ENCODE data around the gene GJA4.
"Not testable (repeated sequence)": the region's sequence is repeated elsewhere in the genome, so short reads cannot be mapped to it uniquely, and the experiment has no call there.

Gene GJA4

DNA sequence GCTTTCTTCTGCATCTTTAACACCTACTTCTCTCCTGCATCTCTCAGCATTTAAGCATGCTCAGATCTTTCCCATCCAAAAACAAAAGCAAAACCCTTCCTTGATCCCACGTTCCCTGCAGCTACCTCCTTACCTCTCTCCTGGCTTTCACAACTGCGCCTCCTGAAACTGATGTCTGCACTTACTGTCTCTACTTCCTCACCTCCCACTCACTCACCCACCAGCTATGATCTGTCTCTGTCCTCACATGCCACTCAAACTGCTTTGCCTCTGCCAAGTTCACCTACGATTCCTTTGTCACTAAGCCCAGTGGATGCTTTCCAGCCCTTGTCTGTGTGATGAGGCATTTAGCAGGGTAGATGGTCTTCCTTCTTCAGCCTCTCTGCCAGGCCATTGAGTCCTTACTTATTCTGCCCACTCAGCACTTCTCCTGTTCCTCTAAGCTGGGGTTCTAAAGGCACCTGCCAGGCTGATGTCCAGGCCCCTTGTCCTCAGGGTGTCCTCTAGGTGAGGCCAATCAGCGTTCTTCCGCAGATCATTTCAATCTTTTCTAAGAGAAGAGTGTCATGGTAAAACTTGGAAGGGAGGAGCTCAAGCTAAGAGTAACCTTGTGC lies 21.8 kb upstream of the GJA4 start:
- DNase-seq, result no peak

DNA sequence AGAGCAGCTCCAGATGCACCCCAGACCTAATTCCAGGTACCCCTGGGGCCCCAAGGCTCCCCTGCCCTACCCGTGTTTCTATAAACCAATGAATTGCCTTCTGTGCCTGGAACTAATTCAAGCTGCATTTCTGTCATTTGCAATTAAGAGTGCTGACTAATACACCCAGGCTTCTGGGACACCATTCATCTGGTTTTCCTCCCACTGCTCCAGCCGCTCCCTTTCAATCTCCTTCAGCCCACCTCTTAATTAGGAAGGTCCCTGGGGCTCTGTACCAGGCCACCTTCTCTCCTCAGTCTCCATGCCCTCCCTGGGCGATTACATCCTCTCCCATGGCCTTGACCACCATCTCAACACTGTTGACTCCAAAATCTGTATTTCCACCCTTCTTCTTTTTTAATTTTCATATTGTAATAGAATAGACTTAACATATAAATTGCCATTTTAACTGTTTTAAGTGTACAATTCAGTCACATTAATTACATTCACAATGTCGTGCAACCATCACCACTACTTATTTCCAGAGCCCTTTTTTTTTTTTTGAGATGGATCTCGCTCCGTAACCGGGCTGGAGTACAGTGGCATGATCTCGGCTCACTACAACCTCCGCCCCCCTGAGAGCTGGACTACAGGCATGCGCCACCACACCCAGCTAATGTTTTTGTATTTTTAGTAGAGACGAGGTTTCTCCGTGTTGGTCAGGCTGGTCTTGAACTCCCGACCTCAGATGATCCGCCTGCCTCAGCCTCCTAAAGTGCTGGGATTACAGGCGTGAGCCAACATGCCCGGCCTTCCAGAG lies 21.0 kb upstream of the GJA4 start:
- DNase-seq, result no peak

DNA sequence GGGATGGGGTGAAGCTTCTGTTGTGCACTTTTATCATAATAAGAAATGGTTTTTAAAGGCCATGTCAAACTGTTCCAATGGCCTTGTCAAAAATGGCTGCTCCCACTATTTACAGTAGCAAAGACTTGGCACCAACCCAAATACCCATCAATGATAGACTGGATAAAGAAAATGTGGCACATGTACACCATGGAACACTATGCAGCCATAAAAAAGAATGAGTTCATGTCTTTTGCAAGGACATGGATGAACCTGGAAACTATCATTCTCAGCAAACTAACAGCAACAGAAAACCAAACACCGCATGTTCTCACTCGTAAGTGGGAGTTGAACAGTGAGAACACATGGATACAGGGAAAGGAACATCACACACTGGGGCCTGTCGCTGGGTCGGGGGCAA lies 19.7 kb upstream of the GJA4 start:
- not testable (repeated sequence) for DNase-seq

DNA sequence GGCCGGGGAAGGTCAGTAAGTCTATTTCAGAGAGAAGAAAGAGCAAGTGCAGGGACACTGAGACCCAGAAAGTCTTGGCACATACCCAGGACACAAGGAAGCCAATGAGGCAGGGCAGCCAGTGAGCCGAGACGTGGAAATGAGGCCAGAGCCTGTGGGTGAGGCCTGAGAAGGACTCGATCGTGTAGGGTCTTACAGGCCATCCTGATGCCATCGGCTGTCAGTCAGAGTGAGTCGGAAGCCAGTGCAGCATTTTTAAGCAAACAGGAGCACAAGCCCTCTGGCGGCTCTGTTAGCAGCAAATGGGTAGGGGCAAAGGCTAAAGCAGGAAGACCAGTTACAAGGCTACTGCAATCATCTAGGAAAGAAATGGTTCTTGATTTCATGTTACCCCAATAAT lies 17.8 kb upstream of the GJA4 start:
- no peak for DNase-seq

DNA sequence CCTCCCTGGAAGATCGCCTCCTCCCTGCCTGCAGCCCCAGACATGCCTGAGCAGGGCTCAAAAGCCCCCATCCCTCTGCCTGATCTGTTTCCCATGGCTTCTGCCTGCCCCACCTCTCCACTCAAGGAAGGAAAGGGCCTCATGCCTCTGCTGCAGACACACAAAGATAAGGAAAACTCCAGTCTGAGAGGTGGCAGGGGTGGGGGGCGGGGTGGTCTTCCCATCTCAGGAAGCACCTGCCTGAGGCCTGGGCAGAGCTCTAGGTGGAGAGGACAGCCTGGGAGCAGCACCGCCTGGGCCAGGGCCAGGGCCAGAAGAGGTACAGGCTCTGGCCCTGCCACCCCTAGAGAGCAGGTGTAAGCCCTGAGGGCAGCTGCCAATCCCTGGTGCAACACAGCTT lies 15.9 kb upstream of the GJA4 start:
- no peak for DNase-seq

DNA sequence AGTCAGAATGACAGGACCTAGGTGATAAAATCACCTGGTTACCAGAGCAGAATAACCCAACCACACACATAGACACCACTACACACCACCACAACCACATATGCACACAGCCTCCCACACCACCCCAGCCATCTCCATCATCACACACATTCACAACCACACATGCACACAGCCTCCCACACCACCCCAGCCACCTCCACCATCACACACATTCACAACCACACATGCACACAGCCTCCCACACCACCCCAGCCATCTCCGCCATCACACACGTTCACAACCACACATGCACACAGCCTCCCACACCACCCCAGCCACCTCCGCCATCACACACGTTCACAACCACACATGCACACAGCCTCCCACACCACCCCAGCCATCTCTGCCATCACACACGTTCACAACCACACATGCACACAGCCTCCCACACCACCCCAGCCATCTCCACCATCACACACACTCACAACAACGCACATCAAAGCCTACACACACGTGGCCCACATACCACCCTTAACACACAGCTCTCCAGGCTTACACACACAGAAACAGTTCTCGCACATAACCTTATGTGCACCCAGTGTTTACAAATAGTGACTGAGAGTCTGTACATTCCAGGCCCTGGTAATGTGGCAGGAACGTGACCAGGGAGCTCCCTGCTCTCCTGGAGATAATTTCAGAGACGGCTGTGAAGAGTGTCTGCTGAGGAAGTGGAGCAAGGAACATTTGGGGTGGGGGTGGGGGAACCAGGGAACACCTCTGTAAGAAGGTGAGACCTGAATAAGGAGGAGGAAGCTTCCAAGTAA lies 15.1 kb upstream of the GJA4 start:
- no peak for DNase-seq

DNA sequence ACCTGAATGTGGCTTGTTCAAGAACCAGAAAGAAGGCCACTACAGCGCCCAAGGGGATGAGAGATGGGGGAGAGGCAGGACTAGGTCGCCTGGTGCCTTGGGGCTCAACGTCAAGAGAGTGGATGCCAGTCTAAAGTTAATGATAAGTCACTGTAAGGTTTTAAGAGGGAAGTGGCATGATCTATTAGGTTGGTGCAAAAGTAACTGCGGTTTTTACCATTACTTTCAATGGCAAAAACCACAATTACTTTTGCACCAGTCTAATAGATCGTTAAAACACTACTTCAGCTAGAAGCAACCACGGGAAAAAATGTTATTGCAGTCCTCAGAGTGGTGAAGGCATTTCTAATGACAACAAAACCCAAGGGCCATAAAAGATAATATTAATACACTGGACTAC lies 14.4 kb upstream of the GJA4 start:
- no peak for DNase-seq

DNA sequence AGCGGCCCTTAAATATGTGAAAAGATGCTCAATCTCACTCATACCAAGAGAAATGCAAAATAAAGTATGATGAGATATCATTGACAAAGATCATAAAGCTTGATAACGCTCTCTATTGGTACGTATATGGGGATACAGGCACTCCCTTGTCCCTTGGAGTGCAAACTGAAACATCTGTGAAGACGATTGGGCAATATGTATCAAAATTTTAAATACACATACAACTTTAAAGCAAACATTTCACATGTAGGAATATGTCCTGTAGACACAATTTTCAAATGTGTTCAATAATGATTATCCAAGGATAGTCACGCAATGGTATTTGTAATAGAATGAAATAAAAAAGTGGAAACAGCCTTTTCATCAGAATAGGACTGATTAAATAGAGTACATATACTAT lies 13.8 kb upstream of the GJA4 start:
- no peak for DNase-seq

DNA sequence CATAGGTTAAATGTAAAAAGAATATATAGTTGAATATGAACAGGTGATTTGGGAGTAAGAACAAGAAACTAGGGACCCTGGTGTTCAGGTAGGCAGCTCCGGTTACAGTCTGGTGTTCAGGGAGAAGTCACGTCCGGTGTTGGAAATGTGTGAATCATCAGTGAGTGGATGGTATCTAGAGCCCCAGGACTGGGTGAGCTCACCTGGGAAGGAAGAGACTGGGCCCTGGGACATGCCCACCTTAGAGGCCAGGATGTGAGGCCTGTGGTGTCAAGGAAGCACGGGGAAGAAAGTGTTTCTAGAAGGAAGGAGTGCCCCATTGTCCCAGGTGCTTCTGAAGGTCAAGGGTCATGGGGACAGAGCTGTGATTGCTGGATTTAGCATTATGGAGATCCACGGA lies 13.3 kb upstream of the GJA4 start:
- DNase-seq, result no peak

DNA sequence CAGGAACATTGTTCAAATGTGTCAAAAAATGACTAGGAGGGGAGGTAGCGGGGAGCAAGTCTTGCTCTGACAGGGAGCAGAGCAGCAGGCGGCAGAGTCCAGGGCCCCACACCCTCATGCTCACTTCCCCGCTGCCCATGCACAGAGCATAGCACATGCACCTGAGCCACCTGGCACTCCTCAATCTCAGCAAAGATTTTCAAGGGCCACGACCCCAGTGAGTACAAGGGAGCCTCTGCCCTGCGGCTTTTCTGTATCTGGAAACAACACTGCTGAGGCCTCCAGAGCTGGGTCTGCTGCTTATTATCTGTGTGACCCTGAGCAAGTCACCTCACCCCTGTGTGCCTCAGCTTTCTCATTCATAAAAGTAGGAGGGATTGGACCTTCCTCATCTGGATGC lies 12.8 kb upstream of the GJA4 start:
- DNase-seq, result no peak

DNA sequence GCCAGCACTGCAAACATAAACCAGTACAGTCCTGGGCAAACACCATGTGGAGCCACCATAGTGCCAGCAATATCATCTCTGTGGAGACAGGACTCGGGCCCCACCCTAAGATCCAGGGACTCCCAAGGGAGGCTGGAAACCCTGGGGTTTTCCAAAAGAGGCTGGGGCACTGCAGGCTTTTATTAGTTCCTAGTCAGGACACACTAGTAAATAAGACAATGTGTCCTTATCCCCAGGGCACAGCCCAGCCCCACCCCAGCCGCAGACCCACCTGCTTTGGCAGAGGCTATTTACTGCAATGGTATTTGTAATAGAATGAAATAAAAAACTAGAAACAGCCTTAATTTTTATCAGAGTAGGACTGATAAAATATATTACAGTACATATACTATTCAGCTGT lies 12.3 kb upstream of the GJA4 start:
- no peak for DNase-seq

DNA sequence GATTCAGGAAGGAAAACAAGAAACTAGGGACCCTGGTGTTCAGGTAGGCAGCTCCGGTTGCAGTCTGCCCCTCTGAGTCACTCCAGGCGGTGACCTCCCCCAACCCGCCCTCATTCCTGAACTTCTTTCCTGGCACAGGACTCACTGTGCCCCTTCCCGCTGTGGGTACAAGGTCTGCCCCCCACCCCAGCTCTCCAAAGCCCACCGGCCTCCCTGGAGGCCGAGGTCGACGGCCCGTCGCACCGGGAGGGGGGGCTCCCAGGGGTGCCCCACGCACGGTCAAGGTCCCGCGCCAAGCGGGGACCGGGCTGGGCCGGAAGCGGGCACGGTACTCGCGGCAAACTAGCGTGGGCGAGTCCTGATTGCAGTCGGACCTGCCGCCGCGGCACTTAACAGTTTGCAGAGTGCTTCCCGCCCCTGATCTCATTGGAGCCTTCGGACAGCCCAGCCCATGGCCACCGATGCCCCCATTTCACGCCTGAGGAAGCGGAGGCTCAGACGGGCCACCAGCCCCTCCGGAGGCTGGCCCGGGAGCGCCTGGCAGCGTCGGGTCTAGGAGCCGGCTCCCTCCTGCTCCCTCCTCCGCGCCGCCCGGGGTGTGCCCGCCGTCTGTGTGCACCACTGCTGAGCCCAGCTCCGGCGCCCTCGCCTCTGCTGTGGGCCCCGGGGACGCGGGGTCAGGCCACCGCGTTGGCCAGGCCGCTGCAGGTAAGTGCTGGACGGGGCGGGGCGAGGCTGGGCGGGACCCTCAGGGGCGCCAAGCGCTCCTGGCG lies 11.5 kb upstream of the GJA4 start, which contains the start of gene GJB3:
Gene GJB3 (plus strand): TSS at position 144 of the 773 bp plus-strand sequence. CDS start 3,549 bp downstream, outside the sequence.
- DNase-seq, result no peak

DNA sequence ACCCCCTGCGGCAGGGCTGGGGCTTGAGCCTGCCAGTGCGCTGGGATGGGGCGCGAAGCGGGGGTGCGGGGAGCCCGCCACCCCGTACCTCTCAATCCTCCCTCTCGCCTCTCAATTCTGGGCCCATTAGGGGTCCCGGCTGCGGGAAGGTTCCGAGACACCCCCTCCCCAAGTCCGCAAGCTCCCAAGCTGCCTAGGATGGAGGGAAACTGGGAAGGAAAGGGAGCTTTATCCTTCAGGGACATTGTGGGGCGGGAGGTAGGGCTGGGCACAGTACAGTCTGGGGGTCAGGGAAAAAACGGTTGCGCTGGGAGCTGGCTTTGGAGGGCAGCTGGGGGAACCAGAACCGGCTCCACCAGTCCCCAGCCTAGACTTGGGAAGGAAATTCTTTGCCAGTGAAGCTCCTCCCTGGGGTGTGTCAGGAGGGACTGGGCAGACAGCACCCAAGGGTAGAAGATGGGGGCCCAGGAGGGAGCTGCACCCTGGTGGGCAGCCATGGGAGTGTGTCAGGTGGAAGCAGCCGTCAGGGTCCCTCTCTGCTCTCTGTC lies 10.9 kb upstream of the GJA4 start:
- DNase-seq, result no peak

DNA sequence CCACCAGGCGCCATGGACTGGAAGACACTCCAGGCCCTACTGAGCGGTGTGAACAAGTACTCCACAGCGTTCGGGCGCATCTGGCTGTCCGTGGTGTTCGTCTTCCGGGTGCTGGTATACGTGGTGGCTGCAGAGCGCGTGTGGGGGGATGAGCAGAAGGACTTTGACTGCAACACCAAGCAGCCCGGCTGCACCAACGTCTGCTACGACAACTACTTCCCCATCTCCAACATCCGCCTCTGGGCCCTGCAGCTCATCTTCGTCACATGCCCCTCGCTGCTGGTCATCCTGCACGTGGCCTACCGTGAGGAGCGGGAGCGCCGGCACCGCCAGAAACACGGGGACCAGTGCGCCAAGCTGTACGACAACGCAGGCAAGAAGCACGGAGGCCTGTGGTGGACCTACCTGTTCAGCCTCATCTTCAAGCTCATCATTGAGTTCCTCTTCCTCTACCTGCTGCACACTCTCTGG lies 8.0 kb upstream of the GJA4 start:
- DNase-seq, result no peak

DNA sequence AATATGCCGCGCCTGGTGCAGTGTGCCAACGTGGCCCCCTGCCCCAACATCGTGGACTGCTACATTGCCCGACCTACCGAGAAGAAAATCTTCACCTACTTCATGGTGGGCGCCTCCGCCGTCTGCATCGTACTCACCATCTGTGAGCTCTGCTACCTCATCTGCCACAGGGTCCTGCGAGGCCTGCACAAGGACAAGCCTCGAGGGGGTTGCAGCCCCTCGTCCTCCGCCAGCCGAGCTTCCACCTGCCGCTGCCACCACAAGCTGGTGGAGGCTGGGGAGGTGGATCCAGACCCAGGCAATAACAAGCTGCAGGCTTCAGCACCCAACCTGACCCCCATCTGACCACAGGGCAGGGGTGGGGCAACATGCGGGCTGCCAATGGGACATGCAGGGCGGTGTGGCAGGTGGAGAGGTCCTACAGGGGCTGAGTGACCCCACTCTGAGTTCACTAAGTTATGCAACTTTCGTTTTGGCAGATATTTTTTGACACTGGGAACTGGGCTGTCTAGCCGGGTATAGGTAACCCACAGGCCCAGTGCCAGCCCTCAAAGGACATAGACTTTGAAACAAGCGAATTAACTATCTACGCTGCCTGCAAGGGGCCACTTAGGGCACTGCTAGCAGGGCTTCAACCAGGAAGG lies 7.4 kb upstream of the GJA4 start:
- DNase-seq, result no peak

DNA sequence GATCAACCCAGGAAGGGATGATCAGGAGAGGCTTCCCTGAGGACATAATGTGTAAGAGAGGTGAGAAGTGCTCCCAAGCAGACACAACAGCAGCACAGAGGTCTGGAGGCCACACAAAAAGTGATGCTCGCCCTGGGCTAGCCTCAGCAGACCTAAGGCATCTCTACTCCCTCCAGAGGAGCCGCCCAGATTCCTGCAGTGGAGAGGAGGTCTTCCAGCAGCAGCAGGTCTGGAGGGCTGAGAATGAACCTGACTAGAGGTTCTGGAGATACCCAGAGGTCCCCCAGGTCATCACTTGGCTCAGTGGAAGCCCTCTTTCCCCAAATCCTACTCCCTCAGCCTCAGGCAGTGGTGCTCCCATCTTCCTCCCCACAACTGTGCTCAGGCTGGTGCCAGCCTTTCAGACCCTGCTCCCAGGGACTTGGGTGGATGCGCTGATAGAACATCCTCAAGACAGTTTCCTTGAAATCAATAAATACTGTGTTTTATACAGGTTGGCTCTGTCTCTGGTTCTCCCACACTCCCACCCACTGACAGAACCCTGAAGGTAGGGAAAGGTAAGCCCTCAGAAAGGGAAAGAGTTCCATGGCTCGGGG lies 6.8 kb upstream of the GJA4 start:
- no peak for DNase-seq

DNA sequence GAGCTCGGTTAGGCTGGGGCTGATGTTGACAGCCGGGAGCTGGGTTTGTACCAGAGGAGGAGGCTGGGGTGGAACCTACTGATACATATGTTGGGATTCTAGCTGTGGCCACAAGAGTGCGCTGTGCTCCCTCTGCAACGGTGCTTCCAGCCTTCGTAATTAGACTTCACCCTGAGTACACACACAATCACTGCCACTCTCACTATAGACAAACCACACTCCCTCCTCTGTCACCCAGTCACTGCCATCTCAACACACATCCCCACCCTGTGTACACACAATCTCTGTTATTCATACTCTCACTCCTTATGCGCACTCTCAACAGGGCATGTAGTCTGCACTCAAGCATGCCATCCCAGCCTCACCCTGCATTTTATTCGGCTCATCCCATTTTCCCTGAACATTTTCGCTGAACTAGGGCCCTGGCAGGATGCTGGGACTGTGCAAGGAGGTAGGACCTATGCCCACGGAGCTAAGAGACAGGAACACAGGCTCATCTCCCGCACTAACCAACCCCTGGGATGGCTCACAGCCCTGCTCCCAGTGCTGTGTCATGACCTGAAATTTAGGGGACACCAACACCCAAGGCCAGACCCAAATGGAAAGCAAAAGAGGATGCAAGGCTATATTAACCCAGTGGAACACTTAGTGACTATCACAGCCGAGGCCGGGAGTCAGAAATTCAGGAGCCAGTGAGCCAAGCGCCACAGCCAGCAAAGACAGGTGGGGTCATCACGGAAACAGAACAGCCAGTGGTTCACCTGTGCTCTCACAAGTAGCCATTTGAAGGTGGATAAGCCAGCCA lies 6.1 kb upstream of the GJA4 start:
- no peak for DNase-seq

DNA sequence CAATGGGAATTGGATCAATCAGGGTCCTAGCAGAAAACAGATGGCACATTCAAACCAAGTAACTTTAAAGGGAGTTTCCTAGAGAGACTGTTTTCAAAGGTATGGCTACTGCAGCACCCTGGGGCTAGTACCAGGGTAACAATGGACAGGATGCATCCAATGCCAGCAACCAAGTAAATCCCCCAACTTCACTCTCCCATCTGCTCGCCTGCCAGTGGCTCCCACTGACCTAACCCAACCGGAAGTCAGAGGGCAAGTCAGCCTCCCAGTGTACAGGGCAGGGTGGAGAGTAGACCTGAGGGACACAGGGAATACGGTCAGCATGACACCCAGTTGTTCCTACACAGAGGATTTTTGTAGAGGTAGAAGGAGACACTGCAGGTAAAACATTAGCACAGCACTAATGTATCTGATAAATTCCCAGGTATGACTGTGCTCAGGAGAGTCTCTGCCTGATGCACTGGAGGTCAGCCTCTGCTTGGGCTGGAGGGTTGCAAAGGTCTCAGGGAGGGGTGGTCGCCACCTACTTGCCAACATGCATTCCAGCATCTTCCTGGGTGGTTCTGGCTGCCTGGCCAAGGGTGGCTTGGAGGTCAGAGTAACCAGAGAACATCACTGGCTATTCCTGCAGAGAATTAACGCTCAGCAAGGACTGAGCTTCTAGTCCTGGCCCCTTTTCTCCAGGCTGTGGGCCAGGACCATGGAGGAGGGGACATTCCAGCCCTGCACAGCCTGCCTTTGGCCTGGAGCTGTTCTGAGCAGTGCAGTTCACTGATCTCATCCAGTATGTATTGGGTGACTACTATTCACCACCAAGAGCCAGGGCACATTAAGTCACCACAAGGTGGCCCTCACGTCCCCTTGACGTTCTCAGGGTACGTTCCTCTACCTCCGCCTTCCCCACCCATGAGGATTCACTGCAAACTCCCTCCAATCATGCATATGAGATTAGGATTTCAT lies 5.1 kb upstream of the GJA4 start:
- DNase-seq, result no peak

DNA sequence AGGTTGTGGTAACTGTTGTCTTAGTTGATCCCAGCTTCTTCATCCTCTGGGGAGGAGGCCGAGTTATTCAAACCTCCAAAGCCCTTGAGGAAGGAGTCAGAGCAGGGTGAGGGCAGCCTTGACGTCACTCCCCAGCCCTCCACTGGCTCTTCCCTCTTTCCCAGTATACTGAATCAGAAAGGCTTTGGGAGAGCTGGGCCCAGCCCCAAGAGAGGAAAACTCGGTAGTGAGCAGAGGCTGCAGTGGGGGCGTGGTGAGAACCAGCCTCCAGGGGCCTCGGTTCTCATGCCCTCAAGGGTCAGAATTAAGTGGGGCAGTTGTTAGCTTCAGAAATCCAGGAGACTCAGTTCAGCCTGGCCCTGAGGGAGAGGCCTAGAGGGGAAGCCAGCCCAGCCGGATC lies 1.8 kb upstream of the GJA4 start:
- no peak for DNase-seq

DNA sequence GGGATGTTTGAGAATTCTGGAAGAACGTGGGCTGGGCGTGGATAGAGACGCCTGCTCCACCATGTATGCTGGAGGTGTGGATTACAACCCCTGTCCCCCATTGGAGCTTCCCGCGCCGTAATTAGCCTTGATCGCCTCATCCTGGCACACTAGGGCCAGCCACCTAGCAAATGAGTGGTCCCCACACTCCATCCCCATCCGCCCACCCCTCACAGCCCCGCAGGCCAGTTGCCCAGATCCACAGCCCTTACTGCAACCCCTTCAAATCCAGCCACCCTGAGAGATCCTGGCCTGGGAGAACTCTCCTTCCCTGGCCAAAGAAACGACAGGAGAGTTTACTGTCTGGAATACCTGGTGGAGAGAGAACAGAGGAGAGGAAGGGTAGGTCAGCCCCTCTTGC lies 375 bp upstream of the GJA4 start:
- no peak for DNase-seq
